HG03064 (cell line): ENCODE data around the gene CASTOR1.
"Not testable (repeated sequence)": the region's sequence is repeated elsewhere in the genome, so short reads cannot be mapped to it uniquely, and the experiment has no call there.

Source experiments
- ATAC-seq: cut with Tn5 transposase; IDR thresholded peaks from one replicate; pipeline ENCODE4 v1.9.1; 2021; ENCODE audit warnings: low read depth; ENCODE audit not compliant: unreplicated experiment

CASTOR1 gene

DNA sequence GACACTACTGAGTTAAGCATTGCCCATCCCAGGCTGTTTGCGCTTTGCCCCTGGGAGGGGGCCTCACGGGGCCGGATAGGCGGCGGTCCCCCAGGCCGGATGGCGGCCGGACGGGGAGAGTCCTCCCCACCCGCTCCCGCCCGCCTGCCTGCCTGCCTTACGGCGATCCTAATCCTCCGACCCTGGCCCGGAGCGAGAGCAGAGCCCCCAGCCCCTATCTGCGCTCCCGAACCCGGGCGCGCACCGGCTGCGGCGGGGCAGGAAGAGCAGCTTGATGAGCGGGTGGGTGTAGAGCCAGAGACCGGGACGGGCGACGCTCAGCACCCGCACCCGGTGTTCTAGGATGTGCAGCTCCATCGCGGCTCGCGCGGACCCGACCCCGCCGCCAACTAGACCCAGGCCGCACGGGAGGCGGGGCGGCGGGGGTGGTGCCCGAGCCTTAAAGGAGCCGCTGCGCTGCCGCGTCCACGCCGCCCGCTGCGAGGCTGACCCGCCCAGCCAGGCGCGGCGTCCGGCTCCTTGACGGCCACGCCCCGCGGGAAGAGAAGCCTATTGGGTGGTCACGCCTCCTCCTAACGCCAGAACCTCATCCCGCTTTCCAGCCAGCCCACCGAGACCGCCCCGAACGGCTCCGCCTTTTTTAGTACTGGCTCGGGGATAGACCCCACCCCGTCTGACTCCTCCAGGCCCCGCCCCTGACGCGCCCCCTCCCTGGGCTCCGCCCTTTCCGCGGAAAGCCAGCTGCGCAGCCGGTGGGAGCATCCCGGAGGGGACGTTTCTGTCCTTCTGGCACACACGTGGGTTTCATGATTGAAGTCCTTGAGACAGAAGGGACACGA lies at the start of gene CASTOR1:
CASTOR1 (minus strand) TSS at position 365 of the 839 bp plus-strand sequence; CDS start at position 357, 8 bp downstream.
- ATAC-seq, result peak; percentile 56

DNA sequence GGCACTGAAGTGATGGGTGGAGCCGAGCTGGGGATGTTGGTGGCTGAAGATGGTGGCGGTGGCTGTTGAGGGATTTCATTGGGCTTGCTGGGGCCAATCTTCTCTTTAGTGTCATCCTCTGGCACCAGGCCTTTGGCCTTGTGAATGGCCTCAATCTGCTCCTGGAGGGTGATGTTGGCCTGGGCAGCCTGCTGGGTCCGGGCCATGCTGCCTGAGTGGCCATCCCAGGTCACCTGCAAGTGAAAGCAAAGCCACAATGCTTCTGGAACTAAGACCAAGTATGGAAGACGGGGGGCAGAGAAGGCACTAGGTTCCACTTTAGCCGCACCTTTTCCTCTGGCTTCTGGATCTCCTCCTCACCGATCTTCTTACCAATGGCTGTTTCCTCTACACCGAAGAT lies 49.5 kb upstream of the CASTOR1 start:
- ATAC-seq, result no peak

DNA sequence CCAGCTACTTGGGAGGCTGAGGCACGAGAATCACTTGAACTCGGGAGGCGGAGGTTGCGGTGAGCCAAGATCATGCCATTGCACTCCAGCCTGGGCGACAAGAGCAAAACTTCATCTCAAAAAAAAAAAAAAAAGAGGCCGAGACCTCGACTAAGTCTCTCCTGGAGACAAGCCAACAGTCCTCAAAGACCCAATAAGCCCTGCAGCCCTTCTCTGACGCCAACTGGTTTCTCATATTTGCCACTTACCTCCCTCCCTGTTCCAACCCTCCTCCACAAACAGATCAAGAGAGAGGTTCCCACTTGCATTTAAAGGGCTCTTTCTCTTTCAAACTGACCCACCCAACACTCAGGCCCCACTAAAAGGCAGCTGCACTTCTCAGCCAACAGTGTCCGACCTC lies 49.0 kb upstream of the CASTOR1 start:
- ATAC-seq, result not testable (repeated sequence)

DNA sequence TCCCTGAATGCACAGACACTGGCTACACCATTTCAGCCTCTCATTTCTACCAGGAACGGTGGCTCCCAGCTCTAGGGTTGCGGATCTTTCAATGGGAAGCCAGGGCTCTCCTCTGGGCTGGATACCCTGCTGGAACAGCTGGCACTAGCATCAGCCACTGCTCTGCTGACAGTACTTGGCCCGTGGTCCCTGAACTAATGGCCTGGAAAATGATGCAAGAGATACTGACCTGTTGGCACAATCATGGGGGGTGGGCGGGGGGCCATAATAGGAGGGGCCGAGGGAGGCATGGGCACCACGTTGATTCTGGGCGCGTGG lies 48.1 kb upstream of the CASTOR1 start:
- no peak for ATAC-seq

DNA sequence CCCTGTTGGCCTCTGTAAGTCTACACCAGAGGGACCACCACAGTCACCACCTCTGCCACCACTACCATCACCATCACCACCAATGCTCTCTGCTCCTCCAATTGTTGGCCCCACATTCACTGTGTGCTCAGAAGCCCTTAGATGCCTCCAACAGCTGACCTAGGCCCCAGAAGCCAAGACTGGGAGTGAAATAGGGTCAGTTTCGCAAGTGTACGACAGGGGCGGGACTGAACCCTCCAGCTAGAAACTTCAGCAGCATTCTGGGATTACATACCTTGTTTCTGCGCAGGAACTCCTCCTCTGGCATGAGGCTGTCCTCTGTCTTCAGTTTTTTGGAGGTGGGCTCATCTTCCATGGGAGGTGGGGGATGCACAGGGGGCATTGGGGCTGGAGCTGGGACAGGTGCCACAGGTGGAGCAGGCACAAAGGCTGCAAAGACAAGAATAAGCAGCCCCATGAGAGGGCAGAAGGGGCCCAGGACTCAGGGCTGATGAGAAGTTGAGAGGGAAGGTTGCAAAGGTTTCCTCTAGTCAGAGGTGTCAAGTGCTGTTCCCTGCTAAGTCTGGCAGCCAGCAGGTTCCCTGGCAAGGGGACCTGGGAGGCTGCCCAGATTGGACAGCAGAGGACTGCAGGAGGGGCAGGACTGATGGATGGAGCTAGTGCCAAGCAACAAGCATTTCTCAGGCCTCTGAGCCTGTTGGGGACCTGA lies 47.6 kb upstream of the CASTOR1 start:
- ATAC-seq, result no peak

DNA sequence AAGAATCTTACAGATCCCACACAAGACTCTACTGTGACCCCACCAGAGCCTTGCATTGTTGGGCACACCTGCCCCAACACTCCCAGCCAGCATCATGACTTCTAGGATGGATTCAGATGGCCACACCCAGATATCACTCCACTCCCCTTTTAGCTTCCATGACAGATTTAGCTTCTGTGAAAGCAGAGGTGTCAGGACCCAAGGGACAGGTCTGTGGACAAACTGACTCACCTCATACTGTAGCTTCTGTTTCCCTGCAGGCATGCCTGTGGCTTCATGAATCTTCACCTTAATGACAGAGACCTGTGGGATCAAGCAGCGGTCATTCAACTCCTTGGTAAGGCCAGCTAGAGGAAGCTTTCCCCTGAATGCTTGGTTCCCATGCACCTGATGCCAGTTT lies 45.9 kb upstream of the CASTOR1 start:
- ATAC-seq, result no peak

DNA sequence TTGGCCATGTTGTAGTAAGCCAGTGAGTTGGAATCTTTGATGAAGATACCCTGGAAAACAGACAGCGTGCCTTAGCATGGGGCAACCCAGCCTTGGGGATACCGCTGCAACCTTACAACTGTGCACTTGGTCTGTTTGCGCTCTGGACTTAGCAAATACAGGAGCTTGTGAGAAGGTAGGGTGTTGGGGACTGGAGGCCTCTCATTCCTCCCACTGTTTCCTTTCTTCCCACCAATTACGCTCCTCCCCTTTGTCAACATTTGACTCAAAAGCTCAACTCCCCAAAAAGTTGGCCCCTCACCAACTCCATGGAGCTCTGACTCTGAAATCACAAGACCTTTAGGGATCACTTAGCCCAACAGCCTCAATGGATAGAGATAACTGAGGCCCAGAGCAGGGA lies 45.3 kb upstream of the CASTOR1 start:
- ATAC-seq, result no peak

DNA sequence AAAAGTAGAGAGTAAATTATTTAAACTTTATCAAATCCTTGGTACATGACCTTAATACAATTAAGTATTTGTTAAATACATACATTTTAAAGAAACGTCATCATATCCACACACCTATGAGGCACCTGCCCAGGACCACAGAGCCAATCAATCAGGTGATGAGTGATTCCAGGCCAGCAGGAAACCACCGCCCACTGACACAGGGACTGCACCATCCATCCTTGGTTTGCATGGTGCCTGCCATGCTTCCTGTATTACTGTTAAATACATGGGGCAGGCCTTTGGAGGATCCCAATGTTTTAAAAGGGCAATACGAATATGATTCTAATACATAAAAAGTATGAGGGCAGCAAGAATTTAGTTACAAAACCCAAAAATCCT lies 44.4 kb upstream of the CASTOR1 start:
- ATAC-seq, result no peak

DNA sequence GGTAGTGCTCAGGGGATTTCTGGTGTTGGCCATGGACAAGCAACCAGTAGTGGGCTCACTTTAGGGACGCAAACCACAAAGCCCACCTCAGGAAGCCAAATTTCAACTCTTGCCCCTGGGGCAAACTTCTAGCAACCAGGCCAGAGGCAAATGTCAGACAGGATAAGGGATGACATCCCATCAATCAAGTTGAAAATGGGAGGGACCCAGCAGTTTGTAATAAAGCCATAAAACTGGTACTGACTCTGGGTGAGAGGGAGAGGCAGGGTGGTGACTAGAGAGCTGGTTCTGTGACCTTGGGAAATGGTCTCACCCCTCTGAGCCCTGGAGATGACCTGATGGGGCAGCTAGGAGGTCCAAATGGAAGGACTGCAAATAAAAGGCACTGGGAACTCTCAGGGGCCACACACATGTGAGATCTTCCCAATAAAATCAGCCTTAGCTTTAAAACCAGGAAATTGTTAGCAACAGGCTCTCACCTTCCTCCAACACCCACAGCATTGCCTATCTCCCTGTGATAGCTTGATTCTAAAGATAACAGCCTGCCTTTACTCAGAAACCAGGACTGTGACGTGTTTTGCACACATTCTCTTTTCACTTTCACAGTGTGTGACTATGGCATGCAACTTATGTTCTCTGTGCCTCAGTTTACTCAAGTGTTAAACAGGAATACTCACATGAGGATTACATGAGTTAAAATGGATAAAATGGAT lies 43.8 kb upstream of the CASTOR1 start:
- no peak for ATAC-seq

DNA sequence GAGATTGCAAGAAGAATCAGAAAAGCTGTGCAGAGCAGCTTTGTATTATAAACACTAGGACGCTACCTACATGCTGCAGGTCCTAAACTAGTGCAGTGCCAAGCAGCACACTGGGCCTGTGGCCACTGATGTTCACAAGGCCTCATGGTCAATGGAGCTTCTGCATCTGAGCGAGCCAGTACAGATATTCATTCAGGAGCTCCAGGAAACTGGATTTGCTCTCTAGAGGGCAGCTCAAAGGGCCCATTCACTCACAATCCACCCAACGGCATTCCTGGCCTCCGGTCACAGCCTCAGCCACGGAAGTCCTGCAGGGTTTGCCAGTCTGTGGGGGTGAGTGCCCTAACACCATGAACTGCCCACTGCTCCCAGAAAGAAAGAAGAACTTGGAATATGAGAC lies 43.2 kb upstream of the CASTOR1 start:
- no peak for ATAC-seq

DNA sequence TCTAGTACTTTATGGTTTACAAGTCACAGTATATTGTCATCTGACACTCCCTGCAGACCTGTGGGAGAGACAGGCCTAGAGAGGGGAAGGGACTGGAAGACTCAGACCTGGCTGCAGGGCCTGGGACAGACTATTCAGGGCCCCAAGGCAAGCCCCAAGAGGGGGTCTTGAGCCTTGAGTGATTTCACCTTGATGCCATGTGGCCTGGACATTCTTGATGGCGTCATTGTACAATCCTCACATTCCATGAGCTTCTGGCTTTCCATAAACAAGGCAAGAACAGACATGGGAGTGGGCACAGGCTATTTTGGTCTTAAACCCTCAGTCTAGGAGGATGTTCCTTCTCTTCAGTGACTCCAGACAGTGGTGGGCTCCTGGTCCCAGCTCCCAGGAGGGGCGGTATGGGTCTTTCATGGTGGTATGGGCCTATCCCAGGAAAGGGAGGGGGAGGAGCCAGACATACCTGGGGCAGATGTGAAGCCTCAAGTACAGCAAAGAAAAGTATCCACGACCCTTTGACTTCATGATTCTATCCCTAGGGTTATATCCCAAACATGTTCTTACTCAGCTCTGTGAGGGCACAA lies 39.3 kb upstream of the CASTOR1 start:
- ATAC-seq, result no peak

DNA sequence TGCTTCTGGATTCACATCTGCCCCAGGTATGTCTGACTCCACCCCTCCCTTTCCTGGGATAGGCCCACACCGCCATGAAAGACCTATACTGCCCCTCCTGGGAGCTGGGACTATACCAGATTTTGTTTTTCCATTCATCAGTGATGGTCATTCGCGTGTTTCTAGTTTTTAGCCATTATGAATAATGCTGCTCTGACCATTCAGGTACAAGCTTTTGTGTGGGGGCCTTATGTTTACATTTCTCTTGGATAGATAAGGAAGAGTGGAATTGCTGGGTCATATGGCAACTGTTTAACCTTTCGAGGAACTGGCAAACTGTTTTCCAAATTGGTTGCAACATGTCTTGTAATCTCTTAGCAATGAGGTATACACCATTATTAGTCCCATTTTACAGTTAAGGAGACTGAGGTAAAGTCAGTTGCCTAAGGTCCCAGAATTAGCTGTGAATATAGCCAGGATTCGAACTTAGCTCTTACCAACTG lies 38.6 kb upstream of the CASTOR1 start:
- ATAC-seq, result no peak

DNA sequence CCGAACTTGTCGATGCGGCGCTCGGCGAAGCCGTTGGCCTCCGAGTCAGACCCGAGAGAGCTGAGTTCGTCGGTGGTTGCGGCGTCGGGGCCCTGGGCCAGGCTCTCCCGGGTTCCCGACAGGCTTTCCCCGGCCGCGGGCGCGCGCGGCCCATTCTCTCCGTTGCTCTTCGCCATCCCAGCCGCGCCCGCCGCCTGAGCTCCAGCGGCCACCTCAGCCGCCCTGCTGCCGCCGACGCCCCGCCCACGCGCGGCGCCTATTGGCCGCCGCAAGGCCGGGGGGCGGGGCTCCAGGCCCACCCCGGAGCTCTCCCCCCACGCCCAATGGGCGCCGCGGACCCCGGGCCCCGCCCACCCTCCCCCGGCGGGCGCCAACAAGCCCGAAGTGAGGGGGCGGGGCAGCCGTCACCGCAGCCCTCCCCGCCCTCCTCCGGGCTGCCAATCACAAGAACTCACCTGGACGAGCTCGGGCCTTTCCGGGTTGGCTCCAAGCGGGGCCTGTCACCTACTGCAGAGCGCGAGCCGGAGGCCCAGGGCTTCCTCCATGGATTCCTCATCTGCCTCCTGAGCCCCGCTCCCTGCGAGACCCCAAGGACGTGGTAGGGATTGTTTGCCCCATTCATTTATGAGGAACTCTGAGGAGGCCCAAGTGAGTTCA lies 37.5 kb upstream of the CASTOR1 start, which contains the start of gene TBC1D10A:
TBC1D10A (minus strand) TSS at position 236 of the 657 bp plus-strand sequence; CDS start at position 176, 60 bp downstream.
- peak; percentile 75 for ATAC-seq

DNA sequence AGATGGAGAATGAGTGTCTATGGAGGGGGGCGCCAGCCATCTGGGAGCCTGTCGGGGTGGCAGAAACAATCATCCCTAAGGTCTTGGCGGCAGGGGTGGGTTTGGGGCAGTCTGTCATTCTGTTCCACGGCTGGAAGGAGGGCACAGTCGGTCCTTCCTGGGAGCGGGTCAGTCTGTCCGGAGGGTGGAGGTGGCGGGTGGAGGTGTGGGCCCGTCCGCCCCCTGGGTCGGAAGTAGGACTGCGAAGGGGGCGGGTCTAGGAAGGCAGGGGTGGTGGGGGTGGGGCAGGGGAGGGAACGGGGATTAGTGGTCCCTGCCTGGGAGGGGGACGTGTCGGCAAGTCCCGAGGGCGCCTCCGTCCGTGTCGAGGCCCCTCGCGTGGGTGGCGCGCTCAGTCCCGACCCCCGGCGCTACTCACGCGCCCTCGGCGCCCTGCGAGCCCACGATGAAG lies 37.0 kb upstream of the CASTOR1 start:
- ATAC-seq, result peak; percentile 16

DNA sequence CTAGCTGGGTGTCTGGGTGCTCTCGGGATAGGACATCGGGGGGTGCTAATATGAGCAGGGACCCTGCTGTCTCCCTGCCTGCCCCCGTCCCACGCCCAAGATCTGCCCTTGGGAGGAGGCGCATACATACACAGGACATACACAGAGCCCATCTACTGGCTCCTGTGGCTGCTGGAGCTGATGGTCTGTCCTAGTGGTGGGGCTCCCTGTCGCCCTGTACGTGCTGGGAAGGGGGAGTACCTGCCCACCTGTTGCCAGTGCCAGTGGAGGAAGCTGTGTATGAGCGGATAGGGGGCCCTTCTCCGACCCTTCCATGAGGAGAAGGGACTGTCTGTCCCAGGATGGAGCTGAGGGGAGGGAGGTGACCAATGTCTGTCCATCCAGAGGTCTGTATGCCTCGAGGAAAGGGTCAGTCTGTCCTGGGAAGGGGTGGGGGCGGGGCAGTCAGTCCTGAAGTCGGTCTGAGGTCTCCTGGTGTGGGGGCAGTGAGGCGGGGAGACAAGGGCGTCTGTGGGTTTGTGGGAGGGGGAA lies 36.5 kb upstream of the CASTOR1 start:
- ATAC-seq, result no peak

DNA sequence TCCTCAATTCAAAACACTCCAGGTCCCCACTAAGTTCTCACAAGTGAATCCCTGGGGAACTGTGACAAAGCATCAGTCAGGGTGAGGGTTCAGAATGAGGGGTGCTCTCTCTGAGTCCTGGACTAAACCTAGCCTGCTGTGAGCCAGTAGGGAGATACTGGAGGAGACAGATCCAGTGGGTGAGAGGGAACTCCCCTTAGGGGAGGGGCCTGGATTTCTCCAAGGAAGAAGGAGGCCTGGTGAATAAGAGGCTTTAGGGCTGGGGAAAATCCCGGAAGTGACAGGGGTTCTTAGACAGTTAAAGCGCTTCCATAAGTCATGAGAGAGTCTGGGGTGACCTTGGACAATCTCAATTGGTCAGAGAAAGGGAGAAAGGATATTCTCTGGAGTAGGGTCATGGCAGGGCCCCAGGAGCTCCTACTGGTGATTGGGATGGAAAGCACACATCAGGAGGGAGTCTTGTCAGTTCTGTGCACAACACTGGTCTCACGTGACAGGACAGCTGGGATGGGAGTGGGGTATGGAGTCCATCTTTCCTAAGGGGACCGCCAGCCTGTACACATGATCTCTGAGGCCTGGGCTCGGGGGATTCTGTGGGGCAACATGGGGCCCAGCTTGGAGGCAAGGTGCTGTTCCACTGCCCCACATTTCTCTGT lies 35.9 kb upstream of the CASTOR1 start:
- no peak for ATAC-seq

DNA sequence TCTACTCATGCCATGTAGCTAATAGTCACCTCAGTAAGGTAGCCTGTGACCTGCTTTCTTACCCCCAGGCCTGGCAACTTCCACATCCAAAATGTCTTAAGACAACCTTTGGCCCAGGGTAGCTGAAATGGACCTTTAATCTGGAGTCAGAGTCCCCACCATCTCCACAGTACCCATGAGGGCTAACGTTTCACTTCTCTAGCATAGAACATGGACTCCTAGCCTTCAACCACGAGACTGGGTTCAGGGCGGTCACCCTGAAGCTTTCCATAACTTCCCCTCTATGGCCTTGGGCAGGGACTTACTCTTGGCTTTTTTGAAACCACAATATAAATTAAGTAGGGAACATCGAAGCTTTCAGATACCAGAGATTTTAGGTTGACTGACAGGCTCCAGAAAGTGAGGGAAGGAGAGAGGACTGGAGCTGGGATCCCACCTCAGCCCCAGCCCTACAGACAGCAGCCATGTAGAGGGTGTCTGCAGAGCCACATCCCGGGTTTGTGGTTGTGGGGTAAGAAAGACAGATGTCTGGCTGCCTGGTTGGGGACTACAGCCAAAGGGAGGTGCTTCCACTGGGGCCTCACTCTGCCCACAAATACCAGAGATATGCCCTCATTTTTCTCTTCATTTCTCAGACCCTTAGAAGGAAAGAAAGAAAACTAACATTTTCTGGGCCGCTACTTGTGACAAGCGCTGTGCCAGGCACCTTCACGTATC lies 34.9 kb upstream of the CASTOR1 start:
- no peak for ATAC-seq

DNA sequence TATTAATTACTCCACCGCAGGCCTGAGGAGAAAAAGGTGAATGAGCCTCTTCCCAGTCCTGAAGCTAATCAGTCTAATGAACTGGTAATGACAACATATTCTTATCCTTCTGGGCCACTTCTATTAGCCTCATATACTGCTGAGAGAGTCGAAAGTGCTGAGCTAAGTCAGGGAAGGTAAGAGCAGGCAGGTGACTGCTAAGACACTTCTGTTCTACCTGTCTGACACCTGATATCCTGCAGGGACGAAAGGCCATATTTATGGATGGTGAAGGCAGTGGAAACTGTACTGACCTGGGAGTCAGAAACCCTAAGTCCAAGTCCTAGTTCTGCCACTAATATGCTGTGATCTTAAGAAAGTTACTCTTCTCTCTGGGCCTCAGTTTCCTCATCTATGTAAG lies 33.9 kb upstream of the CASTOR1 start:
- no peak for ATAC-seq

DNA sequence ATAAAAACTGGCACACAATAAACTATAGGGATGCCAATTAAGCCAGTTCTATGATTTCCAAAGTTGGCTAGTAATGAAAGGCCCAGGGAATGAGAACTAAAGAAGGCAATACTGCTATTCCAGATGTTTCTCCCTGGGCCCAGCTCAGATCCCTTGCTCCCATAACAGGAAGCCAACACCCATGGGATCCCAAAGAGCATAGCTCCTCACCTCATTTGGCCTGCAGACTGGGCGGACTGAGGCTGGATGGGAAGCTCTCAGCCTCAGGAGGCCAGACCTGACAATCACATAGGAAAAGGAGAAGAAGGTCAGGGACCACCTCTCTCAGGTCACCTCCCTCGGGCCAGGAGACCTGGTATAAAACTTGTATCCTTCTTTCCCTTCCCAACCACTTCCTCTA lies 32.2 kb upstream of the CASTOR1 start:
- no peak for ATAC-seq
